Measurements from ENCODE around the gene KCNQ1. TPM values are rescaled to one million over a fixed set of nuclear protein-coding genes. Genes with fewer than 3 reads are reported as not detected.

The KCNQ1 gene
- total RNA-seq, 1 experiment from 2014 or later: 2.3 TPM

GRCh38 chr11:2738551-2739431, 294.0 kb downstream of the KCNQ1 start:
- no peak overlapping the region for H3K27ac ChIP-seq (ENCODE audit: insufficient read length, low read depth, low read length)
- no peak overlapping the region for H3K56ac ChIP-seq (ENCODE audit: insufficient read length, low read depth, low read length)
- no peak overlapping the region for H2BK20ac ChIP-seq (ENCODE audit: low read depth, low read length, poor library complexity, severe bottlenecking)
- no peak overlapping the region for H3T11ph ChIP-seq (ENCODE audit: low read length)
- no peaks in the 10 kb centered on the region for H4K20me1 ChIP-seq (ENCODE audit: control insufficient read depth, insufficient read depth, insufficient read length)
- peak overlapping the region; percentile 57; the same call in 1 of the 2 replicates for H3K14ac ChIP-seq (ENCODE audit: insufficient read depth, low read length)
- Mint-ChIP-seq H3K36me3 (ENCODE audit: insufficient read depth in 1 of 3, low read depth in 3 of 3) (no peaks in the 10 kb centered on the region; a peak in 2 of 7 replicates), H3K9me3 (peaks cover 2 to 3% of the 10 kb centered on the region in 2 experiments; a peak in 3 of 5 replicates), H3K4me3 (no peak overlapping the region), H3K27me3 (ENCODE audit: low read depth) (peaks cover 89% of the 10 kb centered on the region), H3K27ac (no peak overlapping the region), H3K4me1 (peaks cover 0 to 9% of the 10 kb centered on the region in 2 experiments; a peak in 2 of 4 replicates)
- H2BK15ac ChIP-seq (ENCODE audit: low read depth, low read length): no peak overlapping the region
- no peak overlapping the region for H3K9ac ChIP-seq (ENCODE audit: extremely low read depth, insufficient read length, low read length)
- no peak overlapping the region for H3K4ac ChIP-seq (ENCODE audit: low read depth, low read length)
- H4K91ac ChIP-seq (ENCODE audit: insufficient read length, low read depth, low read length): no peak overlapping the region
- no peak overlapping the region for H4K8ac ChIP-seq (replicated peaks; ENCODE audit: insufficient read length, low read depth, low read length)
- no peak overlapping the region for H2BK5ac ChIP-seq (ENCODE audit: insufficient read length, low read length)
- no peaks in the 10 kb centered on the region for H3K79me1 ChIP-seq (ENCODE audit: insufficient read depth, low read depth, low read length, poor library complexity, severe bottlenecking)
- H3K4me1 ChIP-seq (ENCODE audit: insufficient read depth, low read length): no peaks in the 10 kb centered on the region
- no peaks in the 10 kb centered on the region for H3K23me2 ChIP-seq (ENCODE audit: insufficient read length, low read depth, low read length, poor library complexity, severe bottlenecking)
- no peak overlapping the region for H3K4me2 ChIP-seq (ENCODE audit: insufficient read depth, insufficient read length, low read length)
- no peaks in the 10 kb centered on the region for H3K79me2 ChIP-seq (ENCODE audit: insufficient read depth, low read length)
- H2BK12ac ChIP-seq (ENCODE audit: insufficient read length, low read depth, low read length): no peak overlapping the region
- no peak overlapping the region for H4K5ac ChIP-seq (ENCODE audit: insufficient read length, low read depth, low read length)
- H3K18ac ChIP-seq (ENCODE audit: insufficient read length, low read depth, low read length): no peak overlapping the region
- H3K27me3 ChIP-seq (ENCODE audit: insufficient read depth, low read length): no peaks in the 10 kb centered on the region; the same call in 1 of the 2 replicates
- TF ChIP-seq CTCF (conservative IDR thresholded peaks at IDR 0.05): no peak
- no peak overlapping the region for H2AFZ ChIP-seq (ENCODE audit: low read length)
- no peak for DNase-seq
- H2BK120ac ChIP-seq (ENCODE audit: low read depth, low read length, poor library complexity, severe bottlenecking): no peak overlapping the region
- H3K23ac ChIP-seq (ENCODE audit: insufficient read length, low read depth, low read length): no peak overlapping the region
- no CpG with 5 or more reads among the region's 14 CpGs for WGBS (ENCODE audit: extremely low coverage, insufficient read length, low lambda C conversion rate)
- no peak overlapping the region for H2AK5ac ChIP-seq (ENCODE audit: insufficient read length, low read length)
- no peaks in the 10 kb centered on the region for H3K9me3 ChIP-seq (ENCODE audit: control insufficient read depth, low read depth, low read length)

All from H9 (cell line).